IPS DF 19.7 (cell line): ENCODE results near the gene PDE3A.
"Not testable (repeated sequence)": the region's sequence is repeated elsewhere in the genome, so short reads cannot be mapped to it uniquely, and the experiment has no call there.

ENCODE experiments used
- DNase-seq: peaks from one replicate; pipeline ENCODE4 v3.0.0-alpha.2; 2013; ENCODE audit warnings: low read depth, low spot score

PDE3A gene

GRCh38 chr12:20602641-20603391 is 234.5 kb downstream of the PDE3A start:
- DNase-seq = no peak

DNA sequence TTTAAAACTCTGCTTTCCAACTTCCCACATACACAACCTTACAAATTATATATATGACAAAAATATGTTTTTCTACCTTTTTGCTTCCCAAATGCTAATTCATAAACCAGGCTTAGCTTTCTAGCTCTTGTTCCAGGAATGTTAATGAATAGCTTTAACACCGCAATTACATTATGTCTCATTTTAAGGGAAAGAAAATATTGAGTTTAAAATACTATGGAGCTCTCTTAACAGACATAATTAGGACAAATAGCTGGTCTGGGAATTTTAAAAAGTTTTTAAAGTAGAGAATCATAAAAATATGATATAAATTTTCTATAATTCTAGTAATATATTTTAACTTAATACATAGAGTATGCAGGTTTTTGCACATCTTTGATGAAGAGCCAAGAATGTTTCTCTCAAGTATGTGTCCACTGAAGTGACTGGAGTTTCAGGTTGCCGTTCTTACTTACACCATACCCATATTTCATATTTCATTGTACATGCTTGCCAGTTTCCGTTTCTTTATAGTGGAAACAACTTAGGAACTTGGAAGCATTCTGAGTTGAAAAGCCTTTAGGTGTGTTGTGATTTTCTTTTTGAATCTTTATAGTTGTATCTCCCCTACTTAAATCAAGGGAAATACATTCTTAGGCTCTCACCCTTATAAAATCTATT is 236.2 kb downstream of the PDE3A start:
- DNase-seq = no peak

GRCh38 chr12:20615020-20615419 is 246.7 kb downstream of the PDE3A start:
- not testable (repeated sequence) for DNase-seq

- no peak for DNase-seq
Observed at GRCh38 chr12:20616093-20616492, 247.8 kb downstream of the PDE3A start.

GRCh38 chr12:20620261-20620660 is 251.9 kb downstream of the PDE3A start:
- DNase-seq = no peak

DNA sequence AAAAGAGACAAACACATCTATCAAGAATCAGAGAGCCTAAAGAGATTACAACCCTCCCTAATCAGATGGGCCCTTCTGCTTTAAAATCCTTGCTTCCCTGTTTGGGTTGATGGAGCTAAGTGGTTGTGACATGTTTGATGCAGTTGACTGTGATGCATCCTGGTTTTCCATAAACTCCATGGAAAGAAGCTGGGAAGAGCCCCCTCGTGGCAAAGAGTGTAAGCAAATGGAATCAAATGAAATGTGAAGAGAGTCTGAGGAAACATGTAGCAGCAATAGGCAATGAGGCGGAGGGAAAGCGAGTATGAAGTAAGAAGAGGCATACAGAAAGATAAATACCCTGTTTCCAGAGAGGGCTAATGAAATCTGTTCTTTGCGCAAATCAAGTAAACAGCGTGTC is 256.4 kb downstream of the PDE3A start:
- DNase-seq = peak; percentile 33

- no peak for DNase-seq
Observed at GRCh38 chr12:20625531-20625930, 257.2 kb downstream of the PDE3A start.

GRCh38 chr12:20627001-20627588 is 258.8 kb downstream of the PDE3A start:
- DNase-seq = no peak

DNA sequence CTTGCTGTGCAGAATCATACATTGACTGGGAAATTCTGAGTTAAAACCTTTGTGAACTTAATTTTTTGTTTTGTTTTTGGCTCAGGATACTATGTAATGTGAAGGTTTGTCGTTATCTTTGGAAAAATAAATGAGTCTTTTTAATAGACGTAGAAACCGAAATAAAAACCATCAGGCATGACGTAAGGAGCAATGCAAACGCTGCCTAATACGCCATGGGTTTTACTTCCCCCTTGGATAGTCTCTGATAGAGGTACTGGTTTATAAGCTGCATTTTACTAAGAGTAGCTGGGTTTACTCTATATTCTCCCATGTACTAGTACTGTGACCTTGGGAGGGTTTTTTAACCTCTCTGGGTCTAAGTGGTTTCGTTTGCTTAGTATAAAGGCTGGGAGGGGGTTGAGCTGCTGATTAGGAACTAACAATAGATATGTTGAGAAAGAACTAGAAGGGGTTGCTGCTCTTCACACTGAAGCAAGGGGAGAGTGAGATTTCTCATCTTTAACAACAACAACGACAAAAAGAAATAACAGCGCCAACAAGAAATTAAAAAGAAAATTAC is 260.0 kb downstream of the PDE3A start:
- no peak for DNase-seq

GRCh38 chr12:20628999-20629398 is 260.7 kb downstream of the PDE3A start:
- no peak for DNase-seq

GRCh38 chr12:20629414-20630156 is 261.2 kb downstream of the PDE3A start:
- no peak for DNase-seq

DNA sequence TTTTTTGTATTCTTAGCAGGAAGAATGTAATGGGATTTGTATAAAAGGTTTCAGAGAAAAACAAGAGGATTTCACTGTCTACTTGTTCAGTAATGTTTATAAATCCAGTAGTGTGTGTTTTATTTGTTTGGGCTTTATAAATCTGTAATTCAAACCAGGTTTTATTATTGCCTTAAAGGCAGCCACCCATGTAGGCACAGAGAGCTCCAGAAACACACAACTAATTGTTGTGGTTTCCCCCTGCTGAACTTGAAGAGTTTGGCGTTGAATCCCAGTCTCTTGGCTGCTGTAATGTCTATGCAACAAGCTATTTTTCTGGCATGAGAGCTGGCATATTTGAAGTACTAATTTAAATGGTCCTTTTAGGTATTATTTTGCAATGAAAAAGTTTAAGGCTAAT is 263.4 kb downstream of the PDE3A start:
- no peak for DNase-seq

DNA sequence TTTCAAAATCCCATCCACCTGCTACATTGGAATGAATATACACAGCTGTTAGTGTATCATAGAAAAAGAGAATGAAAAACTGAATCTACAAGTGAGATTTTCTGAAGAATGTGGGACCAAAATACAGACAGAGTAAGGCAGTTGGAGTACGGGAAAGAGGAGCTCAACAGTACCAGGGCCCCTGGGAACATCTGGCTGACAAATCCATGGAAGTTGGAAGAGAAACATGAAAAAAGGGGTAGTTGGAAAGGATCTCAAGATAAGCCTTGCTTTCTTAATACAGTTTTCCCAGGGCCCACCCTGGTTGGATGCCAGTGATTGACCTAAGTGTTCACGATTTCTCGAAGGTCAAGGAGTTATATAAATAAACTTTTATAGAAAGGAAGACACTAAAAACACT is 272.8 kb downstream of the PDE3A start:
- DNase-seq = no peak

DNA sequence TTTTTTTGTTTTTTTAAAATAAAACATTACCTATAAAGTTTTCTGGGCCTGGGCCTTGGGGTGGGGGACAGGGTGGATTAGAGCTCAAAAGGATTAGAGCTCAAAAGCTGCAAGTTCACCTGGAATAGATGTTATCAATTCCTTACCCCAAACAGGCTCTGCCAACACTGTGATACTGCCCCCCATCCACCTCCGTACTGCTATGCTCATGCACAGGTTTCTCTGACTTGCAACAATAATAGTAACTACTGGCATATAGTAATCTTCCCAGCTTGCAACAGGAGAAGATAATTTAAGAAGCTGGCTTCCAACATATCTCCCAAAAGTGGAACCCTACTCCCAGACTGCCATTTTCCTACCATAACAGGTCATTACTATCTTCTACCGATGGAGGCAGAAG is 275.5 kb downstream of the PDE3A start:
- no peak for DNase-seq

DNA sequence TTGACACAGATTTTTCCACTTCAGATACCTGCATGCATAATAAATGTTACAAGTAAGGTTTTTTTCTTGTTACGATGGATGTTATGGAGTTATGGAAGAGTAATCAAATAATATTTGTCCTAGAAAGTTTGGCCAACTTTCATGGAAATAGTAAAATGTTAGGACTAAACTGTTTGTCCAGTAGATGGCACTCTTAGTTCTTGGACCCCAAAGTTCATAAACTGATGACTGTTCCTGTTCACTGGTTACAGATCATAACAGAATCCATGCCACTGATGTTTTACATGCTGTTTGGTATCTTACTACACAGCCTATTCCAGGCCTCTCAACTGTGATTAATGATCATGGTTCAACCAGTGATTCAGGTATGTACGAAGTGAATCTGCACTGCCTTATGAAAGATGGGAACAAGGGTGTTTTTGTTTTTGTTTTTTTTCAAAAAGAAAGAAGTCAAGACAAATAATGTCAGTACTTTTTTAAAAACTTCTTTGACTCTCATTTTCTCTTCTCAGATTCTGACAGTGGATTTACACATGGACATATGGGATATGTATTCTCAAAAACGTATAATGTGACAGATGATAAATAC is 278.0 kb downstream of the PDE3A start:
- DNase-seq = no peak

DNA sequence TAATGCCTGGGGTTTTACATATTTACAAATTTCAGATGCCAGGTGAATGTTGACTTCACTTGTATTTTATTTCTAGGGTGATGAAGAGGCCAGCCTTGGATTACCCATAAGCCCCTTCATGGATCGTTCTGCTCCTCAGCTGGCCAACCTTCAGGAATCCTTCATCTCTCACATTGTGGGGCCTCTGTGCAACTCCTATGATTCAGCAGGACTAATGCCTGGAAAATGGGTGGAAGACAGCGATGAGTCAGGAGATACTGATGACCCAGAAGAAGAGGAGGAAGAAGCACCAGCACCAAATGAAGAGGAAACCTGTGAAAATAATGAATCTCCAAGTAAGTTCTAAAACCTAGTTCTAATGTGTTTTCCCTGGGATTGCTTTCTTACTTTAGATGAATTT is 285.5 kb downstream of the PDE3A start:
- DNase-seq = no peak

DNA sequence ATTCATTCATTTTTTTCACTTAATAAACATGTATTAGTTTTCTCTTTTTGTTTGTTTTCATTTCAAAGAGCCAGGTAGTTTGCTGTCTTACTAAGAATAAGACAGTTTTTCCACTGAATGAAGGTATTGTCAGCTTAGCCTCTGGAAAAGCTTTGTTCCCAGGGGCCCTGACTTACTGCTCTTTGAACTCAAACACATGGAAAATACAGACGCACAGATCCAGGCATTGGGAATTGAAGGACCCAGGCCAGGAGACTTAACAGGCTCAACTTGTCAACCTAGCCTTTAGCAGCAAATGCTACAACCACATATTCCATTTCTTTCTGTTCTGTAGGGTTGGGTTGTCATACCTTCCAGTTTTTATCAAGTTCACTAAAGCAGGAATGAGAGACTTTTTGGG is 288.3 kb downstream of the PDE3A start:
- no peak for DNase-seq

- no peak for DNase-seq
Observed at GRCh38 chr12:20657496-20657895, 289.2 kb downstream of the PDE3A start.

DNA sequence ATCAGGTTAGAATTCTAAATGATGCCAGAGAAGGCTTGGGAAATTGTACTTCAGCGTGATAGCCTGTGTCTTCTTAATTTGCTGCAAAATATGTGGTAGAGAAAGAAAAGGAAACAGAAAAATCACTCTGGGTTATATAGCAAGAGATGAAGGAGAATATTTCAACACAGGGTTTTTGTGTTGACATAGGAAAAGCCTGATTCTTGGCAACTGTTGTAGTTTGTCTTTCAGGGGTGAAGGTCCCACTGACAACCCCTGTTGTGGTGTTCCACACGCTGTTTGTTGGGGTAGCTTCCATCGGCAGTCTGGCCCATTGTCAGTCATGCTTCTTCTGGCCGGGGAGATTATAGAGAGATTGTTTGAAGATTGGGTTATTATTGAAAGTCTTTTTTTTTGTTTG is 313.0 kb downstream of the PDE3A start:
- DNase-seq = no peak

- DNase-seq = peak; percentile 3
Observed at GRCh38 chr12:20695232-20695631, 326.9 kb downstream of the PDE3A start, which contains the start of gene SLCO1C1. Gene SLCO1C1, plus strand, starts transcription at chr12:20695332. Its CDS starts 4,245 bp downstream, at chr12:20699577.

GRCh38 chr12:20696181-20696905 is 328.0 kb downstream of the PDE3A start:
- no peak for DNase-seq
